Dendritic cell treated with granulocyte-macrophage colony-stimulating factor and Interleukin-4, amounts not matched to agents 40 ng/mL and 50 ng/mL, for 4 days (primary cell): Measurements from ENCODE around the gene SAP25.
A peak's percentile ranks its signal among the peaks of the same experiment; 100 is the strongest.
"Not testable (repeated sequence)": the region's sequence is repeated elsewhere in the genome, so short reads cannot be mapped to it uniquely, and the experiment has no call there.

ENCODE experiments used
- H3K27ac Mint-ChIP-seq: one replicate; pipeline ENCODE4 v1.8.0; 2022; ENCODE audit warnings: mild to moderate bottlenecking, mixed read lengths
- H3K27me3 Mint-ChIP-seq: one replicate; pipeline ENCODE4 v1.8.0; 2022; ENCODE audit warnings: mild to moderate bottlenecking, mixed read lengths
- H3K36me3 Mint-ChIP-seq: one replicate; pipeline ENCODE4 v1.8.0; 2022; ENCODE audit warnings: low read depth, mixed read lengths
- H3K4me1 Mint-ChIP-seq: one replicate; pipeline ENCODE4 v1.8.0; 2022; ENCODE audit warnings: low read depth, mixed read lengths
- H3K4me3 Mint-ChIP-seq: one replicate; pipeline ENCODE4 v1.8.0; 2022; ENCODE audit warnings: mild to moderate bottlenecking, moderate library complexity, mixed read lengths
- H3K9me3 Mint-ChIP-seq: one replicate; pipeline ENCODE4 v1.8.0; 2022; ENCODE audit warnings: mixed read lengths
- intact Hi-C: fragments of 100-400 bp; cut with micrococcal nuclease; formaldehyde crosslinking; loops from one replicate; pipeline ENCODE4 v1.15.0; 2022

Gene SAP25

GRCh38 chr7:100566018-100566531 lies 7.6 kb downstream of the SAP25 start:
- Mint-ChIP-seq H3K4me1 (peaks cover 34% of the 10 kb centered on the region), H3K36me3 (peaks cover 63% of the 10 kb centered on the region), H3K9me3 (no peaks in the 10 kb centered on the region), H3K27ac (no peak overlapping the region), H3K27me3 (peaks cover 27% of the 10 kb centered on the region), H3K4me3 (no peak overlapping the region)
- intact Hi-C loops, result no loop called here

- H3K4me3 Mint-ChIP-seq, result no peak overlapping the region
- H3K9me3 Mint-ChIP-seq, result no peaks in the 10 kb centered on the region
- H3K27ac Mint-ChIP-seq, result no peak overlapping the region
- H3K27me3 Mint-ChIP-seq, result peaks cover 20% of the 10 kb centered on the region
- H3K4me1 Mint-ChIP-seq, result peaks cover 26% of the 10 kb centered on the region
- H3K36me3 Mint-ChIP-seq, result peaks cover 72% of the 10 kb centered on the region
- intact Hi-C loops, result loop anchor here (2.0 kb wide), 1 partner anchor 160 kb away; no protein-coding TSS in a partner anchor
Measured at GRCh38 chr7:100565133-100565571, 8.5 kb downstream of the SAP25 start.

GRCh38 chr7:100564405-100564804 lies 9.3 kb downstream of the SAP25 start:
- H3K27me3 Mint-ChIP-seq, result peaks cover 12% of the 10 kb centered on the region
- H3K4me1 Mint-ChIP-seq, result peaks cover 18% of the 10 kb centered on the region
- H3K36me3 Mint-ChIP-seq, result peaks cover 72% of the 10 kb centered on the region
- H3K27ac Mint-ChIP-seq, H3K9me3 Mint-ChIP-seq, H3K4me3 Mint-ChIP-seq: not testable (repeated sequence)
- intact Hi-C loops, result loop anchor here (1.0 to 5.0 kb wide), 3 partner anchors 24 to 160 kb away; partner anchors contain the start of gene GIGYF1

GRCh38 chr7:100563809-100564400 lies 9.8 kb downstream of the SAP25 start:
- H3K36me3 Mint-ChIP-seq, result peaks cover 72% of the 10 kb centered on the region
- H3K27me3 Mint-ChIP-seq, result peaks cover 7% of the 10 kb centered on the region
- H3K9me3 Mint-ChIP-seq, result no peaks in the 10 kb centered on the region
- no peak overlapping the region for H3K27ac Mint-ChIP-seq
- intact Hi-C loops, result loop anchor here (1.0 to 5.0 kb wide), 3 partner anchors 24 to 161 kb away; partner anchors contain the start of gene GIGYF1
- H3K4me3 Mint-ChIP-seq, result no peak overlapping the region
- peaks cover 13% of the 10 kb centered on the region for H3K4me1 Mint-ChIP-seq

GRCh38 chr7:100563100-100563564 lies 10.6 kb downstream of the SAP25 start:
- intact Hi-C loops, result loop anchor here (5.0 kb wide), 1 partner anchor 129 kb away; the partner anchor contains the start of gene GIGYF1
- H3K4me1 Mint-ChIP-seq, result peaks cover 8% of the 10 kb centered on the region
- H3K9me3 Mint-ChIP-seq, result no peaks in the 10 kb centered on the region
- H3K27ac Mint-ChIP-seq, result no peak overlapping the region
- peaks cover 72% of the 10 kb centered on the region for H3K36me3 Mint-ChIP-seq
- H3K27me3 Mint-ChIP-seq, result peaks cover 2% of the 10 kb centered on the region
- no peak overlapping the region for H3K4me3 Mint-ChIP-seq

- Mint-ChIP-seq H3K4me3 (no peak overlapping the region), H3K9me3 (no peaks in the 10 kb centered on the region), H3K4me1 (peaks cover 8% of the 10 kb centered on the region), H3K27ac (no peak overlapping the region), H3K27me3 (no peaks in the 10 kb centered on the region), H3K36me3 (peaks cover 78% of the 10 kb centered on the region)
- intact Hi-C loops, result loop anchor here (5.0 kb wide), 1 partner anchor 130 kb away; the partner anchor contains the start of gene GIGYF1
Measured at GRCh38 chr7:100562195-100563099, 11.3 kb downstream of the SAP25 start.

- Mint-ChIP-seq H3K36me3 (peaks cover 79% of the 10 kb centered on the region), H3K4me1 (peaks cover 8% of the 10 kb centered on the region), H3K9me3 (no peaks in the 10 kb centered on the region), H3K4me3 (no peak overlapping the region), H3K27ac (no peak overlapping the region), H3K27me3 (no peaks in the 10 kb centered on the region)
- intact Hi-C loops, result loop anchor here (5.0 kb wide), 1 partner anchor 131 kb away; the partner anchor contains the start of gene GIGYF1
Measured at GRCh38 chr7:100561491-100562194, 12.1 kb downstream of the SAP25 start.

GRCh38 chr7:100559127-100559526 lies 14.6 kb downstream of the SAP25 start:
- H3K4me1 Mint-ChIP-seq, result peaks cover 19% of the 10 kb centered on the region
- intact Hi-C loops, result loop anchor here (1.0 kb wide), 1 partner anchor 89 kb away; no protein-coding TSS in a partner anchor
- no peak overlapping the region for H3K4me3 Mint-ChIP-seq
- H3K27ac Mint-ChIP-seq, result no peak overlapping the region
- H3K27me3 Mint-ChIP-seq, result no peaks in the 10 kb centered on the region
- peaks cover 77% of the 10 kb centered on the region for H3K36me3 Mint-ChIP-seq
- H3K9me3 Mint-ChIP-seq, result no peaks in the 10 kb centered on the region

- Mint-ChIP-seq H3K27ac (no peak overlapping the region), H3K4me1 (peaks cover 13% of the 10 kb centered on the region), H3K27me3 (no peaks in the 10 kb centered on the region), H3K9me3 (no peaks in the 10 kb centered on the region), H3K36me3 (peaks cover 72% of the 10 kb centered on the region), H3K4me3 (no peak overlapping the region)
- intact Hi-C loops, result no loop called here
Measured at GRCh38 chr7:100556541-100556940, 17.2 kb downstream of the SAP25 start.

GRCh38 chr7:100555701-100556100 lies 18.0 kb downstream of the SAP25 start:
- Mint-ChIP-seq H3K36me3 (peaks cover 67% of the 10 kb centered on the region), H3K4me3 (no peak overlapping the region), H3K4me1 (peaks cover 14% of the 10 kb centered on the region), H3K9me3 (no peaks in the 10 kb centered on the region), H3K27me3 (no peaks in the 10 kb centered on the region), H3K27ac (no peak overlapping the region)
- intact Hi-C loops, result no loop called here

- Mint-ChIP-seq H3K36me3 (peaks cover 70% of the 10 kb centered on the region), H3K9me3 (no peaks in the 10 kb centered on the region), H3K4me1 (peaks cover 32% of the 10 kb centered on the region), H3K27me3 (no peaks in the 10 kb centered on the region), H3K27ac (no peak overlapping the region), H3K4me3 (no peak overlapping the region)
- intact Hi-C loops, result no loop called here
Measured at GRCh38 chr7:100553032-100553431, 20.7 kb downstream of the SAP25 start.

GRCh38 chr7:100552532-100552931 lies 21.2 kb downstream of the SAP25 start:
- intact Hi-C loops, result no loop called here
- Mint-ChIP-seq H3K4me3 (no peak overlapping the region), H3K4me1 (peaks cover 37% of the 10 kb centered on the region), H3K36me3 (peaks cover 65% of the 10 kb centered on the region), H3K27ac (peak overlapping the region; percentile 47), H3K9me3 (no peaks in the 10 kb centered on the region), H3K27me3 (no peaks in the 10 kb centered on the region)

- H3K4me3 Mint-ChIP-seq, intact Hi-C loops, H3K9me3 Mint-ChIP-seq, H3K27me3 Mint-ChIP-seq: not testable (repeated sequence)
- peaks cover 66% of the 10 kb centered on the region for H3K4me1 Mint-ChIP-seq
- peaks cover 31% of the 10 kb centered on the region for H3K36me3 Mint-ChIP-seq
- peak overlapping the region; percentile 74 for H3K27ac Mint-ChIP-seq
Measured at GRCh38 chr7:100548446-100548845, 25.3 kb downstream of the SAP25 start.
